Tibial artery (tissue), 4 donors: Measurements from ENCODE around the gene MTCL1.
A peak's percentile ranks its signal among the peaks of the same experiment; 100 is the strongest.

Experiments used
- DNase-seq, 2 donors: peaks; one replicate each; pipeline ENCODE4 v3.0.0-alpha.2; 2019
- H3K27ac ChIP-seq, 2 donors: fragments of 200-600 bp; sonication (generic) in 1 of 2; 1 replicate in 1 of 2; 2 replicates in 1 of 2; pipeline ENCODE4 v1.5.1; 2018 to 2019; ENCODE audit warnings: mild to moderate bottlenecking in 1 of 2
- H3K27me3 ChIP-seq, 2 donors: fragments of 200-600 bp; sonication (generic) in 1 of 2; one replicate each; pipeline versions ENCODE4 v1.5.1 to v1.6.0; 2016 to 2019
- H3K36me3 ChIP-seq, 3 donors: fragments of 200-600 bp; sonication (generic) in 2 of 3; one replicate each; pipeline ENCODE4 v1.5.1; 2016 to 2019; ENCODE audit warnings: mild to moderate bottlenecking in 2 of 3
- H3K4me1 ChIP-seq, 4 donors: fragments of 200-600 bp; sonication (generic) in 2 of 4; 1 replicate in 3 of 4; 2 replicates in 1 of 4; pipeline ENCODE4 v1.5.1; 2016 to 2019
- H3K4me3 ChIP-seq, 2 donors: fragments of 200-600 bp; sonication (generic) in 1 of 2; 1 replicate in 1 of 2; 2 replicates in 1 of 2; pipeline ENCODE4 v1.5.1; 2018 to 2019; ENCODE audit warnings: mild to moderate bottlenecking in 2 of 2
- H3K9me3 ChIP-seq, 3 donors: fragments of 200-600 bp; sonication (generic) in 1 of 3; one replicate each; pipeline ENCODE4 v1.5.1; 2016 to 2019
- intact Hi-C: fragments of 100-400 bp; cut with DNase I; formaldehyde crosslinking; loops from one replicate; pipeline ENCODE4 v1.15.0; 2023; ENCODE audit warnings: low total_unique reads
- TF ChIP-seq, protein P1 (sequence below), 2 experiments: fragments of 200-600 bp in 1 of 2; fragments of 450-650 bp in 1 of 2; IDR thresholded peaks; one replicate each; pipeline ENCODE4 v1.5.1; 2017 to 2019; ENCODE audit warnings: antibody characterized with exemption in 2 of 2, mild to moderate bottlenecking in 1 of 2, moderate library complexity in 1 of 2

The MTCL1 gene

DNA sequence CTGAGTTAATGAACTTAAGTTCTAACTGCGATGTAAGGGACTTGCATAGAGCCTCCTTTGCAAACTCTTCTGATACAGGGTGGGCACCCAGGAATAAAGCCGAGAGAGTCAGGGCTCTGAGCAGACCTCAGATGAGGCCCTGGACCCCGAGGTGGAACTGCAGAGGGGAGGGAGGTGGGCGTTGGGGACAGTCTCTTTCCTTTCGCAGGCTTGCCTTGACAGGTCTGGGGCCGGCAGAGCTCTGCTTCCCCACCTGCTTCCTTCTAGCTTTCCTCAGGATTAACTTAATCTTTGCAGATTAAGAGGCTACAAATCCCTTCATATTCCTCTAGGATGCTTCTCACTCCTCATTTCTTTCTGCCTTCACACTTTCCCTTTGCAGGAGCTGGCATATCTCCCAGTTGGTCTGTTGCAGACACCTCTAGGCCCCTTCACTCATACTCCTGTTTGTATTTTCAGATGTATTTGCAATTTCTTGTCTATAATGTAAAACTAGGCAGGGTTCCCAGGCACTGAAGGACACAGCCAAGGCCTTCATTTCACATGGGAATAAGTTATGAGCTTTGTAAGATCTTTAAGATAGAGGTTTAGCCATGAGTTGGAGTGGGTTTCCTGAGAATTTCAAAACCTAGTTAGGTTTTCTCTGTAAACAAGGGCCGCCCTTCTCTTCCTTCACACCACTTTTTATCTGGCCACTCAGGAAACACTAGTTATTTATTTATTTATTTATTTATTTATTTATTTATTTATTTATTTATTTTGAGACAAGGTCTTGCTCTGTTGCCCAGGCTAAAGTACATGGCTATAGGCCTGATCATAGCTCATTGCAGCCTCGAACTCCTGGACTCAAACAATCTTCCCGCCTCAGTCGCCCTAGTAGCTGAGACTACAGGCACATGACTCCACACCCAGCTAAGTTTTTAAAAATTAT lies 70.9 kb downstream of the MTCL1 start:
- Histone ChIP-seq H3K36me3 (no peaks in the 10 kb centered on the region), H3K4me1 (no peaks in the 10 kb centered on the region), H3K27me3 (no peaks in the 10 kb centered on the region), H3K27ac (no peak overlapping the region), H3K4me3 (no peak overlapping the region), H3K9me3 (no peaks in the 10 kb centered on the region)
- peak in 1 of 2 donors; percentile 1 for DNase-seq
- intact Hi-C loops, result no loop called here
- TF ChIP-seq, protein P1, sequence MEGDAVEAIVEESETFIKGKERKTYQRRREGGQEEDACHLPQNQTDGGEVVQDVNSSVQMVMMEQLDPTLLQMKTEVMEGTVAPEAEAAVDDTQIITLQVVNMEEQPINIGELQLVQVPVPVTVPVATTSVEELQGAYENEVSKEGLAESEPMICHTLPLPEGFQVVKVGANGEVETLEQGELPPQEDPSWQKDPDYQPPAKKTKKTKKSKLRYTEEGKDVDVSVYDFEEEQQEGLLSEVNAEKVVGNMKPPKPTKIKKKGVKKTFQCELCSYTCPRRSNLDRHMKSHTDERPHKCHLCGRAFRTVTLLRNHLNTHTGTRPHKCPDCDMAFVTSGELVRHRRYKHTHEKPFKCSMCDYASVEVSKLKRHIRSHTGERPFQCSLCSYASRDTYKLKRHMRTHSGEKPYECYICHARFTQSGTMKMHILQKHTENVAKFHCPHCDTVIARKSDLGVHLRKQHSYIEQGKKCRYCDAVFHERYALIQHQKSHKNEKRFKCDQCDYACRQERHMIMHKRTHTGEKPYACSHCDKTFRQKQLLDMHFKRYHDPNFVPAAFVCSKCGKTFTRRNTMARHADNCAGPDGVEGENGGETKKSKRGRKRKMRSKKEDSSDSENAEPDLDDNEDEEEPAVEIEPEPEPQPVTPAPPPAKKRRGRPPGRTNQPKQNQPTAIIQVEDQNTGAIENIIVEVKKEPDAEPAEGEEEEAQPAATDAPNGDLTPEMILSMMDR (IDR thresholded peaks at IDR 0.05), result no peak

DNA sequence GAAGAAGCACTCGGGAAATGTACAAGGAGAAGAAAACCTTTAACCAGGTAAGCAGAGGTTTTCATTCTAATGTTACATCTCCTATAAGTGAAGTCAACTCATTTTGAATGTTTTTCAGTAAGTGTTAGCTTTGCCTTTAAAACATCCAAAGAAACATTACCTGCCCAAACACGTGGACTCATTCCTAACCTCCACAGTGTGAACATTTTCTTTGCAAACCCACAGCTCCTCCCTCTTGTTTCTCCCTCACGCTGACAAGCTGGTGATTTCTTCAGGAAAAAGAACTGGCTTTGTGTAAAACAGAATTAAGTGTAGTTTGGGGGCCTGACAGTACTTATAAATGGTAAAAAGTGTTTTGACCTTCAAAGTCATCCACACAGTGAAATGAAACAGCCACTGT lies 72.5 kb downstream of the MTCL1 start:
- no peak for DNase-seq
- no peak overlapping the region for H3K27ac ChIP-seq
- no peaks in the 10 kb centered on the region for H3K4me1 ChIP-seq
- intact Hi-C loops, result no loop called here
- TF ChIP-seq, protein P1 (IDR thresholded peaks at IDR 0.05), result no peak
- H3K27me3 ChIP-seq, result no peaks in the 10 kb centered on the region
- H3K4me3 ChIP-seq, result no peak overlapping the region
- H3K36me3 ChIP-seq, result no peaks in the 10 kb centered on the region
- H3K9me3 ChIP-seq, result no peaks in the 10 kb centered on the region

DNA sequence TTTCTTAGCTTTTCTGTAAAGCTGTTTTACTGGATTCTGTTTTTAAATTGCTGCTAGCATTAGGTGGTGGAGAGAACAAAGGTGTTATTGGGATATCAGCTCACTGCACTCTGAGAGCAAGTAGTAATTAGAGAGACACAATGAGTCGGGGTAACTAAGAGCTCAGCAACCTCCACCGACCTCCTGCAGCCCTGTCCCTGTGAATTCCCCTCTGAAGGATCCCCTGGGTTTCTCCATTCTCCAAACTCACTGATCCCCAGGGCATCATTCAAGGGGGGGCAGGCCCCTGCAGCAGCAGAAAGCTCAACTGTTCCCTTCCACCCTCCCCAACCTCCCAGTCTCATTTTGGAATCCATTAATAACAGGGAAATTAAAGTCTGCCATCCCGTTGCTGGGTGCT lies 73.0 kb downstream of the MTCL1 start:
- H3K4me3 ChIP-seq, result no peak overlapping the region
- no peak overlapping the region for H3K27ac ChIP-seq
- no peaks in the 10 kb centered on the region for H3K9me3 ChIP-seq
- TF ChIP-seq, protein P1 (IDR thresholded peaks at IDR 0.05), result no peak
- H3K27me3 ChIP-seq, result no peaks in the 10 kb centered on the region
- peaks cover 0 to under 1% (median 0%) of the 10 kb centered on the region in 3 donors for H3K36me3 ChIP-seq
- H3K4me1 ChIP-seq, result no peaks in the 10 kb centered on the region
- no peak for DNase-seq
- intact Hi-C loops, result no loop called here

DNA sequence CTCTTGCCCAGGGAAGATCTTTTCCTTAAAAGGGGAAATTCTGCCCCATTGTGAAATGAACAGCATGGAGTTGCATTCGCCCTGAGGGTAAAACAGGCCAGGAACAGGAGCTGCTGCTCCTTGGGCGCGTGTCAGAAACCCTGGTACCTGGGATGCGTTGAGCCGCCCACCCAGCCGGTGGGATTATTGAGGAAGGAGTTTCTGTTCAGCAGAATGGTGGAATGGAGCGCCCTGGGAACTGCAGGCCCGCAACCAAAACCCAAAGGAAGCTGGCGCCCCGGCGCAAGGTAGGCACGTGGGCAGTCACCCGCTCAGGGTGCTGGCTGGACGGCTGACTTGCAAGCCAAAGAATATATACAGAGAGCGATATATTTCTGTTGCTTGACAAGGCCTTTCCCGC lies 73.5 kb downstream of the MTCL1 start:
- H3K36me3 ChIP-seq, result peaks cover 0 to 5% (median 0%) of the 10 kb centered on the region in 3 donors
- H3K9me3 ChIP-seq, result no peaks in the 10 kb centered on the region
- H3K4me3 ChIP-seq, result no peak overlapping the region
- no peak overlapping the region for H3K27ac ChIP-seq
- intact Hi-C loops, result no loop called here
- DNase-seq, result no peak
- TF ChIP-seq, protein P1 (IDR thresholded peaks at IDR 0.05), result no peak
- H3K4me1 ChIP-seq, result no peaks in the 10 kb centered on the region
- no peaks in the 10 kb centered on the region for H3K27me3 ChIP-seq

DNA sequence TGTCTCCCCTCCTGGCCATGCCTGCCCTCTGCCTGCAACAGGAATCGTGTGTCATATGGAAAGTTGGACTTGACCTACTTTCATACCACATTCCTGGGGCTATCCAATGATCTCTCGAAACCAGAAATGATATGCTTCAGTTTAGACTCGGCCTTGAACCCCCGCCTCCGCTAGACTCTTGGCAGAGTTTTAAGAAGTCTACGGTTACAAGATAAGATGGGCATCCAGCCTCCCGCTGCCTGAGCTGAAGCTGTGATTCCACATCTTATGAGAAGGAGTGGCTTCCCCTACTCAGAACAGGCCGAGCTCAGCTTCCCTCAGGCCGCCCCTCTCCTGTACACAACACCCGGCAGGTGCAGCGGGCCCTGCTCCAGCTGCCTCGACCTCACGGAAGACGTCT lies 73.9 kb downstream of the MTCL1 start:
- Histone ChIP-seq H3K4me3 (no peak overlapping the region), H3K36me3 (peaks cover 0 to 9% (median 0%) of the 10 kb centered on the region in 3 donors), H3K4me1 (no peaks in the 10 kb centered on the region), H3K27ac (no peak overlapping the region), H3K27me3 (no peaks in the 10 kb centered on the region), H3K9me3 (no peaks in the 10 kb centered on the region)
- DNase-seq, result no peak
- intact Hi-C loops, result no loop called here
- TF ChIP-seq, protein P1 (IDR thresholded peaks at IDR 0.05), result no peak
